Ovary (tissue), 3 donors: Measurements from ENCODE around the gene RALA.

Source experiments
- CTCF ChIP-seq, 3 donors: fragments of 450-650 bp in 2 of 3; fragments of 200-600 bp in 1 of 3; IDR thresholded peaks; one replicate each; pipeline versions ENCODE4 v1.5.1 to v1.8.0; 2016 to 2022; ENCODE audit warnings: antibody characterized with exemption in 3 of 3, mild to moderate bottlenecking in 1 of 3
- POLR2A ChIP-seq: fragments of 450-650 bp; IDR thresholded peaks from one replicate; pipeline ENCODE4 v1.6.1; 2017; ENCODE audit warnings: antibody characterized with exemption, mild to moderate bottlenecking, moderate library complexity
- donor health status: DM: no; HTN: no; CAD: no.

- no peak for TF ChIP-seq CTCF (IDR thresholded peaks at IDR 0.05)
- TF ChIP-seq POLR2A, result no peak
Observed at GRCh38 chr7:39727231-39728012, 104.0 kb downstream of the RALA start.
